H1 (cell line): Measurements from ENCODE around the gene RFXANK. TPM values are rescaled to one million over a fixed set of nuclear protein-coding genes. Genes with fewer than 3 reads are reported as not detected.

Experiments
- CTCF ChIA-PET: fragments of 300-600 bp; sonication (Branson Sonifier 250); formaldehyde crosslinking; loops from one replicate; lab custom pipeline; 2021; ENCODE audit not compliant: partially characterized antibody; lab: Charles Lee
- POLR2A ChIA-PET: fragments of 300-600 bp; sonication (Branson Sonifier 250); formaldehyde crosslinking; loops from one replicate; lab custom pipeline; 2021; ENCODE audit warnings: inconsistent platforms; ENCODE audit not compliant: partially characterized antibody; lab: Charles Lee
- DNase-seq, 2 experiments: peaks; one replicate each; pipeline versions ENCODE4 v3.0.0 to v3.0.0-alpha.2; 2010 to 2022; ENCODE audit warnings: low spot score in 2 of 2, low read depth in 1 of 2, mixed read lengths in 1 of 2
- FAIRE-seq: peaks from 2 replicates; lab custom pipeline; 2011; peaks lifted over from hg19 to GRCh38; lab: Jason Lieb, UNC
- H2AFZ ChIP-seq: 2 replicates; pipeline ENCODE4 v1.8.1; 2012; ENCODE audit warnings: low read length, inconsistent platforms
- H2AK5ac ChIP-seq: 2 replicates; pipeline ENCODE4 v1.6.1; 2013; ENCODE audit warnings: low read depth, low read length
- H2BK120ac ChIP-seq: replicated peaks from 2 replicates; pipeline ENCODE3; 2013; ENCODE audit warnings: low read depth, low read length, inconsistent platforms
- H2BK12ac ChIP-seq: 2 replicates; pipeline ENCODE4 v1.6.1; 2013; ENCODE audit warnings: low read depth, low read length
- H2BK15ac ChIP-seq: 2 replicates; pipeline ENCODE4 v1.6.1; 2013; ENCODE audit warnings: low read length
- H2BK20ac ChIP-seq: 2 replicates; pipeline ENCODE4 v1.6.1; 2013; ENCODE audit warnings: low read length
- H2BK5ac ChIP-seq: 2 replicates; pipeline ENCODE4 v1.6.1; 2013; ENCODE audit warnings: low read depth, low read length
- H3K14ac ChIP-seq: 2 replicates; pipeline ENCODE4 v1.6.1; 2013; ENCODE audit warnings: inconsistent platforms; ENCODE audit not compliant: insufficient read length
- H3K18ac ChIP-seq: 2 replicates; pipeline ENCODE4 v1.6.1; 2013; ENCODE audit warnings: low read length; ENCODE audit errors: extremely low read depth
- H3K23ac ChIP-seq: 2 replicates; pipeline ENCODE4 v1.6.1; 2013; ENCODE audit warnings: inconsistent platforms; ENCODE audit not compliant: insufficient read length
- H3K23me2 ChIP-seq: 2 replicates; pipeline ENCODE4 v1.6.1; 2013; ENCODE audit warnings: low read depth, low read length
- H3K27ac ChIP-seq: 2 replicates; pipeline ENCODE4 v1.6.1; 2011; ENCODE audit warnings: low read depth, low read length, inconsistent platforms
- H3K27me3 ChIP-seq, 4 experiments: replicated peaks in 1 of 4; 1 replicate in 1 of 4; 2 replicates in 3 of 4; pipeline versions ENCODE4 v1.6.1 to v1.8.1; 2011 to 2013; ENCODE audit warnings: low read length in 3 of 4, mild to moderate bottlenecking in 3 of 4, inconsistent platforms in 2 of 4, mixed read lengths in 2 of 4, moderate library complexity in 1 of 4; ENCODE audit not compliant: control insufficient read depth in 3 of 4, insufficient read depth in 3 of 4; ENCODE audit errors: extremely low read depth in 1 of 4
- H3K36me3 ChIP-seq, 4 experiments: 2 replicates each; pipeline versions ENCODE4 v1.6.1 to v1.8.1; 2011 to 2013; ENCODE audit warnings: mild to moderate bottlenecking in 4 of 4, low read length in 3 of 4, moderate library complexity in 2 of 4, control low read depth in 1 of 4, inconsistent platforms in 1 of 4; ENCODE audit not compliant: insufficient read depth in 4 of 4, control insufficient read depth in 2 of 4
- H3K4ac ChIP-seq: replicated peaks from 2 replicates; pipeline ENCODE3; 2013; ENCODE audit warnings: low read length, low read depth, mixed read lengths, inconsistent platforms; ENCODE audit not compliant: insufficient read length
- H3K4me1 ChIP-seq, 4 experiments: replicated peaks in 1 of 4; 1 replicate in 1 of 4; 2 replicates in 3 of 4; pipeline versions ENCODE4 v1.6.1 to v1.8.1; 2011 to 2013; ENCODE audit warnings: low read length in 3 of 4, inconsistent platforms in 2 of 4, mixed read lengths in 1 of 4; ENCODE audit not compliant: insufficient read depth in 4 of 4, control insufficient read depth in 3 of 4
- H3K4me2 ChIP-seq, 2 experiments: 2 replicates each; pipeline versions ENCODE4 v1.6.1 to v1.8.1; 2011 to 2013; ENCODE audit warnings: low read depth in 2 of 2, low read length in 2 of 2, control low read depth in 1 of 2, inconsistent platforms in 1 of 2, mild to moderate bottlenecking in 1 of 2; ENCODE audit not compliant: insufficient read depth in 1 of 2
- H3K4me3 ChIP-seq, 4 experiments: fragments of 200-600, 300-600 bp in 1 of 4; sonication (generic), shearing (Covaris generic), sonication (Bioruptor Twin) in 1 of 4; 2 replicates each; pipeline versions ENCODE4 v1.5.1 to v1.8.1; 2011 to 2016; ENCODE audit warnings: low read length in 4 of 4, low read depth in 3 of 4, control low read depth in 2 of 4, inconsistent platforms in 2 of 4, mild to moderate bottlenecking in 2 of 4, mixed read lengths in 1 of 4, moderate library complexity in 1 of 4; ENCODE audit not compliant: insufficient read depth in 2 of 4; ENCODE audit errors: extremely low read depth in 1 of 4
- H3K56ac ChIP-seq: replicated peaks from 2 replicates; pipeline ENCODE3; 2013; ENCODE audit warnings: low read depth, mild to moderate bottlenecking, mixed read lengths, low read length, inconsistent platforms; ENCODE audit not compliant: insufficient read length
- H3K79me1 ChIP-seq: 2 replicates; pipeline ENCODE4 v1.6.1; 2013; ENCODE audit warnings: low read depth, low read length, control low read depth
- H3K79me2 ChIP-seq, 2 experiments: 2 replicates each; pipeline versions ENCODE4 v1.6.1 to v1.8.1; 2012 to 2013; ENCODE audit warnings: low read length in 2 of 2, mild to moderate bottlenecking in 2 of 2, inconsistent platforms in 1 of 2; ENCODE audit not compliant: insufficient read depth in 2 of 2, control insufficient read depth in 1 of 2
- H3K9ac ChIP-seq, 4 experiments: replicated peaks in 1 of 4; 1 replicate in 1 of 4; 2 replicates in 3 of 4; pipeline versions ENCODE4 v1.6.1 to v1.8.1; 2011 to 2013; ENCODE audit warnings: low read depth in 3 of 4, low read length in 3 of 4, control low read depth in 2 of 4, mild to moderate bottlenecking in 2 of 4, moderate library complexity in 2 of 4, inconsistent platforms in 1 of 4; ENCODE audit errors: extremely low read depth in 1 of 4
- H3K9me3 ChIP-seq, 2 experiments: 2 replicates each; pipeline versions ENCODE4 v1.6.1 to v1.8.1; 2012 to 2013; ENCODE audit warnings: mild to moderate bottlenecking in 2 of 2, moderate library complexity in 2 of 2, control low read depth in 1 of 2, inconsistent platforms in 1 of 2, low read depth in 1 of 2, low read length in 1 of 2, mixed read lengths in 1 of 2; ENCODE audit not compliant: insufficient read depth in 2 of 2
- H4K20me1 ChIP-seq, 2 experiments: replicated peaks in 1 of 2; 2 replicates each; pipeline versions ENCODE3 to v1.8.1; 2011 to 2013; ENCODE audit warnings: inconsistent platforms in 2 of 2, low read length in 2 of 2, mild to moderate bottlenecking in 1 of 2; ENCODE audit not compliant: insufficient read depth in 2 of 2, control insufficient read depth in 1 of 2
- H4K5ac ChIP-seq: 2 replicates; pipeline ENCODE4 v1.6.1; 2013; ENCODE audit warnings: low read length, low read depth, mixed read lengths, inconsistent platforms; ENCODE audit not compliant: insufficient read length
- H4K8ac ChIP-seq: 2 replicates; pipeline ENCODE4 v1.8.0; 2013; ENCODE audit warnings: mild to moderate bottlenecking, moderate library complexity, low read length, inconsistent platforms; ENCODE audit not compliant: insufficient read depth; ENCODE audit errors: extremely low read depth
- H4K91ac ChIP-seq: replicated peaks from 2 replicates; pipeline ENCODE3; 2013; ENCODE audit warnings: low read length, mixed read lengths, inconsistent platforms; ENCODE audit not compliant: insufficient read length
- CBX5 ChIP-seq: fragments of 300-800, 300-1000 bp; sonication (generic); IDR thresholded peaks from 2 replicates; pipeline ENCODE4 v1.7.1; 2016; ENCODE audit warnings: antibody characterized with exemption, low read length, low read depth
- EZH2 ChIP-seq: fragments of 200-600 bp; sonication (generic); IDR thresholded peaks from 2 replicates; pipeline ENCODE4 v1.7.1; 2012; ENCODE audit warnings: low read depth, mild to moderate bottlenecking, moderate library complexity, low read length, inconsistent platforms; ENCODE audit not compliant: severe bottlenecking
- NRF1 ChIP-seq: IDR thresholded peaks from 2 replicates; pipeline ENCODE4 v1.6.1; 2011; ENCODE audit warnings: mild to moderate bottlenecking, low read depth, low read length, improper control_type of control experiment
- POU5F1 ChIP-seq: IDR thresholded peaks from 2 replicates; pipeline ENCODE4 v1.6.1; 2011; ENCODE audit warnings: low read depth, mild to moderate bottlenecking, low read length, moderate library complexity
- SIX5 ChIP-seq: IDR thresholded peaks from 2 replicates; pipeline ENCODE4 v1.6.1; 2011; ENCODE audit warnings: mild to moderate bottlenecking, low read depth, low read length
- SP1 ChIP-seq: IDR thresholded peaks from 2 replicates; pipeline ENCODE4 v1.6.1; 2011; ENCODE audit warnings: low read depth, low read length
- SP2 ChIP-seq: IDR thresholded peaks from 2 replicates; pipeline ENCODE4 v1.6.1; 2012; ENCODE audit warnings: mild to moderate bottlenecking, low read length, inconsistent platforms
- SRF ChIP-seq: IDR thresholded peaks from 2 replicates; pipeline ENCODE4 v1.6.1; 2011; ENCODE audit warnings: mild to moderate bottlenecking, low read depth, low read length, moderate library complexity
- SUZ12 ChIP-seq: fragments of 200-600 bp; sonication (generic); IDR thresholded peaks from 2 replicates; pipeline ENCODE4 v1.6.1; 2012; ENCODE audit warnings: mild to moderate bottlenecking, inconsistent platforms, low read length, moderate library complexity, mixed read lengths
- WGBS, 2 experiments: shearing (Covaris generic) in 1 of 2; methylation state at CpG; one replicate each; pipeline versions ENCODE4 v1.1.6 to v1.1.7; 2013 to 2015; ENCODE audit warnings: low lambda C conversion rate in 2 of 2, mixed read lengths in 2 of 2, inconsistent platforms in 1 of 2, low coverage in 1 of 2, missing lambda C conversion rate in 1 of 2; ENCODE audit not compliant: insufficient replicate concordance in 2 of 2, insufficient coverage in 1 of 2, insufficient read length in 1 of 2; ENCODE audit errors: extremely low coverage in 1 of 2, missing lambda C conversion rate in 1 of 2; 5-methylcytosine and 5-hydroxymethylcytosine counted together
- polyA plus RNA-seq, 7 experiments: library from polyadenylated mRNA; depleted of rRNA in 3 of 7; stranded (reverse) in 5 of 7; unstranded in 2 of 7; fragments of >200 nt in 5 of 7; fragments of 200-250 nt in 2 of 7; gene quantifications; 1 replicate in 5 of 7; 2 replicates in 1 of 7; 4 replicates in 1 of 7; pipeline versions ENCODE4 v1.2.1 to v1.2.3, GENCODE V29; 2011 to 2013; ENCODE audit warnings: missing spikeins in 2 of 7, mixed read lengths in 2 of 7
- total RNA-seq: library from RNA; stranded (reverse); fragmentation: NEBNext Ultra II Directional; extraction: Animal tissue kit (Norgen Biotek cat#: 25700); gene quantifications from 2 replicates; pipeline ENCODE4 v1.2.1, GENCODE V29; 2021
- TF ChIP-seq, protein P1 (sequence below), 3 experiments: IDR thresholded peaks; 1 replicate in 2 of 3; 2 replicates in 1 of 3; pipeline versions ENCODE4 v1.5.1 to v1.6.1; 2011; ENCODE audit warnings: low read length in 3 of 3, mild to moderate bottlenecking in 3 of 3, inconsistent platforms in 2 of 3, low read depth in 1 of 3, moderate library complexity in 1 of 3; ENCODE audit not compliant: insufficient read depth in 1 of 3; ENCODE audit errors: control extremely low read depth in 1 of 3
- TF ChIP-seq, protein P2 (sequence below): IDR thresholded peaks from 2 replicates; pipeline ENCODE4 v1.6.1; 2011; ENCODE audit warnings: low read depth, mild to moderate bottlenecking, low read length; ENCODE audit not compliant: insufficient read depth

RFXANK gene
- total and polyA plus RNA-seq, 2 of the 8 experiments (the other 6 are each of a cell fraction or from before 2014, with no cell fraction given): 72.9 to 87.5 TPM

DNA sequence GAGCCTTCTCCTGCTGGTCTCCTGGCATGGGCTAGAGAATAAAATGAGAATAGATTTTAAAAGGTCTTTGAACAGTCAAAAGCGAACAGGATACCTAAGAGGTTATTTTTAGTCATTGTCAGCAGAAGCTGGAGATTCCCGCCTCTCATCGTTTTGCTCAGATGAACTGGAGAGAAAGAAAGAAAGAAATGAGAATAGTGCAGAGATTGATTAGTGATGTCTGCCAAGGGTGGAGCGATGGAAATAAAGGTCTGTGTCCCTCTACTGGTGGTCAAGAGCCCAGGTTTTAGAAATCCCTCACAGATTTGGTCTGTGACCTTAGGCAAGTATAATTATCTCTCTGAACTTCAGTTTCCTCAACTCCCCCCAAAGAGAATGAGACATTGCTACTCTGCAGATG lies 25.0 kb downstream of the RFXANK start:
- Histone ChIP-seq H3K4ac (no peak overlapping the region), H3K4me2 (no peak overlapping the region), H2AFZ (no peak overlapping the region), H3K14ac (no peak overlapping the region), H3K18ac (no peak overlapping the region), H4K5ac (no peak overlapping the region), H4K91ac (no peak overlapping the region), H3K56ac (no peak overlapping the region), H3K36me3 (no peaks in the 10 kb centered on the region), H3K4me1 (peaks cover 0 to 16% (median 8%) of the 10 kb centered on the region in 4 experiments; a peak in 6 of 7 replicates), H3K9me3 (no peaks in the 10 kb centered on the region), H2AK5ac (no peak overlapping the region), H4K20me1 (peaks cover 3 to 10% of the 10 kb centered on the region in 2 experiments), H2BK15ac (no peak overlapping the region), H2BK5ac (no peak overlapping the region), H2BK12ac (no peak overlapping the region), H3K27me3 (peaks cover 8 to 21% (median 21%) of the 10 kb centered on the region in 4 experiments), H2BK20ac (no peak overlapping the region), H3K23ac (no peak overlapping the region), H3K23me2 (peaks cover 3% of the 10 kb centered on the region; the same call in 1 of the 2 replicates), H3K79me1 (no peaks in the 10 kb centered on the region), H3K9ac (no peak overlapping the region), H3K27ac (no peak overlapping the region), H3K79me2 (no peaks in the 10 kb centered on the region), H2BK120ac (no peak overlapping the region), H3K4me3 (no peak overlapping the region; a peak in 1 of 8 replicates), H4K8ac (no peak overlapping the region)
- no peak for DNase-seq
- WGBS, 2 experiments: 40% methylated on average over 4 of the region's 4 CpGs; no CpG with 5 or more reads in 1 of the 2 experiments
- POLR2A ChIA-PET: interaction anchor here (0.7 to 7.4 kb wide), 2 partner anchors 14 to 32 kb away, joined by 3 to 45 read pairs; partner anchors contain the start of gene NR2C2AP
- CTCF ChIA-PET: interaction anchor here (0.6 to 3.3 kb wide), 7 partner anchors 8 to 135 kb away, joined by 3 to 16 read pairs (median 3); no protein-coding TSS in a partner anchor
- FAIRE-seq: peak; percentile 65
- TF ChIP-seq SRF (peak; percentile 63), POU5F1 (no peak), SIX5 (no peak), SP2 (no peak), SP1 (peak; percentile 51; the same call in 1 of the 2 replicates), NRF1 (no peak), CBX5 (no peak), SUZ12 (no peak), EZH2 (no peak)
- TF ChIP-seq, protein P1, sequence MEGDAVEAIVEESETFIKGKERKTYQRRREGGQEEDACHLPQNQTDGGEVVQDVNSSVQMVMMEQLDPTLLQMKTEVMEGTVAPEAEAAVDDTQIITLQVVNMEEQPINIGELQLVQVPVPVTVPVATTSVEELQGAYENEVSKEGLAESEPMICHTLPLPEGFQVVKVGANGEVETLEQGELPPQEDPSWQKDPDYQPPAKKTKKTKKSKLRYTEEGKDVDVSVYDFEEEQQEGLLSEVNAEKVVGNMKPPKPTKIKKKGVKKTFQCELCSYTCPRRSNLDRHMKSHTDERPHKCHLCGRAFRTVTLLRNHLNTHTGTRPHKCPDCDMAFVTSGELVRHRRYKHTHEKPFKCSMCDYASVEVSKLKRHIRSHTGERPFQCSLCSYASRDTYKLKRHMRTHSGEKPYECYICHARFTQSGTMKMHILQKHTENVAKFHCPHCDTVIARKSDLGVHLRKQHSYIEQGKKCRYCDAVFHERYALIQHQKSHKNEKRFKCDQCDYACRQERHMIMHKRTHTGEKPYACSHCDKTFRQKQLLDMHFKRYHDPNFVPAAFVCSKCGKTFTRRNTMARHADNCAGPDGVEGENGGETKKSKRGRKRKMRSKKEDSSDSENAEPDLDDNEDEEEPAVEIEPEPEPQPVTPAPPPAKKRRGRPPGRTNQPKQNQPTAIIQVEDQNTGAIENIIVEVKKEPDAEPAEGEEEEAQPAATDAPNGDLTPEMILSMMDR (IDR thresholded peaks at IDR 0.05; ENCODE audit: control extremely low read depth in 1 of 3, insufficient read depth in 1 of 3, low read depth in 1 of 3, low read length in 3 of 3): peak in 2 of 3 experiments; percentile 42 to 62; a peak in 3 of 4 replicates
- TF ChIP-seq, protein P2, sequence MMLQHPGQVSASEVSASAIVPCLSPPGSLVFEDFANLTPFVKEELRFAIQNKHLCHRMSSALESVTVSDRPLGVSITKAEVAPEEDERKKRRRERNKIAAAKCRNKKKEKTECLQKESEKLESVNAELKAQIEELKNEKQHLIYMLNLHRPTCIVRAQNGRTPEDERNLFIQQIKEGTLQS: no peak
